ENCODE results near the gene SLC16A1. TPM values are rescaled to one million over a fixed set of nuclear protein-coding genes. Genes with fewer than 3 reads are reported as not detected.

SLC16A1 gene
- total and polyA plus RNA-seq, 4 donors: 28.3 to 87.3 (median 34.5) TPM

- TF ChIP-seq HNF4G (IDR thresholded peaks at IDR 0.05) (no peak), JUND (IDR thresholded peaks at IDR 0.05) (no peak), FOXA2 (IDR thresholded peaks at IDR 0.05) (no peak), RAD21 (IDR thresholded peaks at IDR 0.05) (no peak)
- Histone ChIP-seq H3K9ac (ENCODE audit: low read depth in 1 of 2, low read length in 2 of 2) (no peak overlapping the region), H3K27ac (ENCODE audit: low read depth in 1 of 2, low read length in 2 of 2) (no peak overlapping the region), H3K27me3 (ENCODE audit: control insufficient read depth in 4 of 4, insufficient read depth in 4 of 4, low read length in 3 of 4) (no peaks in the 10 kb centered on the region), H3K9me3 (ENCODE audit: control insufficient read depth in 4 of 4, low read length in 3 of 4) (no peaks in the 10 kb centered on the region), H3K36me3 (ENCODE audit: control insufficient read depth in 4 of 4, insufficient read depth in 3 of 4, low read depth in 1 of 4, low read length in 3 of 4) (no peaks in the 10 kb centered on the region), H3K4me3 (ENCODE audit: low read depth in 1 of 3, low read length in 3 of 3) (no peak overlapping the region), H3K4me1 (ENCODE audit: control insufficient read depth in 4 of 4, insufficient read depth in 4 of 4, low read length in 3 of 4) (peaks cover 0 to 4% (median 0%) of the 10 kb centered on the region in 4 donors)
- DNase-seq (ENCODE audit: low spot score): no peak
- 90% methylated on average over 3 of the region's 3 CpGs for WGBS
Measured at GRCh38 chr1:112879834-112880233, 76.2 kb downstream of the SLC16A1 start.

GRCh38 chr1:112878321-112878720 lies 77.7 kb downstream of the SLC16A1 start:
- no peaks in the 10 kb centered on the region for H3K36me3 ChIP-seq (ENCODE audit: control insufficient read depth in 4 of 4, insufficient read depth in 3 of 4, low read depth in 1 of 4, low read length in 3 of 4)
- peaks cover 0 to 4% (median 0%) of the 10 kb centered on the region in 4 donors for H3K4me1 ChIP-seq (ENCODE audit: control insufficient read depth in 4 of 4, insufficient read depth in 4 of 4, low read length in 3 of 4)
- no peak overlapping the region for H3K9ac ChIP-seq (ENCODE audit: low read depth in 1 of 2, low read length in 2 of 2)
- no peaks in the 10 kb centered on the region for H3K9me3 ChIP-seq (ENCODE audit: control insufficient read depth in 4 of 4, low read length in 3 of 4)
- H3K27me3 ChIP-seq (ENCODE audit: control insufficient read depth in 4 of 4, insufficient read depth in 4 of 4, low read length in 3 of 4): no peaks in the 10 kb centered on the region
- H3K27ac ChIP-seq (ENCODE audit: low read depth in 1 of 2, low read length in 2 of 2): no peak overlapping the region
- H3K4me3 ChIP-seq (ENCODE audit: low read depth in 1 of 3, low read length in 3 of 3): no peak overlapping the region
- 77% methylated on average over 9 of the region's 9 CpGs for WGBS
- no peak for TF ChIP-seq MAX (IDR thresholded peaks at IDR 0.05)
- no peak for TF ChIP-seq JUND (IDR thresholded peaks at IDR 0.05)
- TF ChIP-seq FOXA2 (IDR thresholded peaks at IDR 0.05): no peak
- no peak for TF ChIP-seq TAF1 (conservative IDR thresholded peaks at IDR 0.05)
- TF ChIP-seq RAD21 (IDR thresholded peaks at IDR 0.05): no peak
- TF ChIP-seq YY1 (IDR thresholded peaks at IDR 0.05): no peak
- TF ChIP-seq GABPA (IDR thresholded peaks at IDR 0.05 in 1 of 2, conservative IDR thresholded peaks at IDR 0.05 in 1 of 2): no peak
- no peak for TF ChIP-seq HNF4A (conservative IDR thresholded peaks at IDR 0.05)
- TF ChIP-seq ZBTB33 (IDR thresholded peaks at IDR 0.05): no peak
- no peak for DNase-seq (ENCODE audit: low spot score)

GRCh38 chr1:112877750-112878149 lies 78.2 kb downstream of the SLC16A1 start:
- Histone ChIP-seq H3K4me3 (ENCODE audit: low read depth in 1 of 3, low read length in 3 of 3) (no peak overlapping the region), H3K4me1 (ENCODE audit: control insufficient read depth in 4 of 4, insufficient read depth in 4 of 4, low read length in 3 of 4) (peaks cover 0 to 4% (median 0%) of the 10 kb centered on the region in 4 donors), H3K36me3 (ENCODE audit: control insufficient read depth in 4 of 4, insufficient read depth in 3 of 4, low read depth in 1 of 4, low read length in 3 of 4) (no peaks in the 10 kb centered on the region), H3K9ac (ENCODE audit: low read depth in 1 of 2, low read length in 2 of 2) (no peak overlapping the region), H3K9me3 (ENCODE audit: control insufficient read depth in 4 of 4, low read length in 3 of 4) (no peaks in the 10 kb centered on the region), H3K27me3 (ENCODE audit: control insufficient read depth in 4 of 4, insufficient read depth in 4 of 4, low read length in 3 of 4) (no peaks in the 10 kb centered on the region), H3K27ac (ENCODE audit: low read depth in 1 of 2, low read length in 2 of 2) (no peak overlapping the region)
- DNase-seq (ENCODE audit: low spot score): no peak
- WGBS: 68% methylated on average over 2 of the region's 2 CpGs
- TF ChIP-seq RXRA (IDR thresholded peaks at IDR 0.05): no peak
- TF ChIP-seq FOXA2 (IDR thresholded peaks at IDR 0.05): no peak
- no peak for TF ChIP-seq EGR1 (IDR thresholded peaks at IDR 0.05; ENCODE audit: low read depth in 2 of 2)
- no peak for TF ChIP-seq SP1 (IDR thresholded peaks at IDR 0.05)
- TF ChIP-seq HNF4G (IDR thresholded peaks at IDR 0.05): no peak
- no peak for TF ChIP-seq CTCF (IDR thresholded peaks at IDR 0.05; ENCODE audit: low read depth, low read length, missing input control)
- no peak for TF ChIP-seq NR2F2 (IDR thresholded peaks at IDR 0.05)
- TF ChIP-seq YY1 (IDR thresholded peaks at IDR 0.05): no peak
- no peak for TF ChIP-seq RAD21 (IDR thresholded peaks at IDR 0.05)
- no peak for TF ChIP-seq TAF1 (conservative IDR thresholded peaks at IDR 0.05)
- TF ChIP-seq ATF3 (IDR thresholded peaks at IDR 0.05): no peak
- TF ChIP-seq REST (IDR thresholded peaks at IDR 0.05): no peak
- TF ChIP-seq FOXA1 (IDR thresholded peaks at IDR 0.05): no peak
- no peak for TF ChIP-seq MAX (IDR thresholded peaks at IDR 0.05)
- no peak for TF ChIP-seq HNF4A (conservative IDR thresholded peaks at IDR 0.05)
- no peak for TF ChIP-seq GABPA (IDR thresholded peaks at IDR 0.05 in 1 of 2, conservative IDR thresholded peaks at IDR 0.05 in 1 of 2)
